H1 (cell line): ENCODE results near the gene ERC1. TPM values are rescaled to one million over a fixed set of nuclear protein-coding genes. Genes with fewer than 3 reads are reported as not detected.

ENCODE experiments used
- CTCF ChIA-PET: fragments of 300-600 bp; sonication (Branson Sonifier 250); formaldehyde crosslinking; loops from one replicate; lab custom pipeline; 2021; ENCODE audit not compliant: partially characterized antibody; lab: Charles Lee
- POLR2A ChIA-PET: fragments of 300-600 bp; sonication (Branson Sonifier 250); formaldehyde crosslinking; loops from one replicate; lab custom pipeline; 2021; ENCODE audit warnings: inconsistent platforms; ENCODE audit not compliant: partially characterized antibody; lab: Charles Lee
- DNase-seq, 2 experiments: peaks; one replicate each; pipeline versions ENCODE4 v3.0.0 to v3.0.0-alpha.2; 2010 to 2022; ENCODE audit warnings: low spot score in 2 of 2, low read depth in 1 of 2, mixed read lengths in 1 of 2
- FAIRE-seq: peaks from 2 replicates; lab custom pipeline; 2011; peaks lifted over from hg19 to GRCh38; lab: Jason Lieb, UNC
- H2AFZ ChIP-seq: 2 replicates; pipeline ENCODE4 v1.8.1; 2012; ENCODE audit warnings: low read length, inconsistent platforms
- H2AK5ac ChIP-seq: 2 replicates; pipeline ENCODE4 v1.6.1; 2013; ENCODE audit warnings: low read depth, low read length
- H2BK120ac ChIP-seq: replicated peaks from 2 replicates; pipeline ENCODE3; 2013; ENCODE audit warnings: low read depth, low read length, inconsistent platforms
- H2BK12ac ChIP-seq: 2 replicates; pipeline ENCODE4 v1.6.1; 2013; ENCODE audit warnings: low read depth, low read length
- H2BK15ac ChIP-seq: 2 replicates; pipeline ENCODE4 v1.6.1; 2013; ENCODE audit warnings: low read length
- H2BK20ac ChIP-seq: 2 replicates; pipeline ENCODE4 v1.6.1; 2013; ENCODE audit warnings: low read length
- H2BK5ac ChIP-seq: 2 replicates; pipeline ENCODE4 v1.6.1; 2013; ENCODE audit warnings: low read depth, low read length
- H3K14ac ChIP-seq: 2 replicates; pipeline ENCODE4 v1.6.1; 2013; ENCODE audit warnings: inconsistent platforms; ENCODE audit not compliant: insufficient read length
- H3K18ac ChIP-seq: 2 replicates; pipeline ENCODE4 v1.6.1; 2013; ENCODE audit warnings: low read length; ENCODE audit errors: extremely low read depth
- H3K23ac ChIP-seq: 2 replicates; pipeline ENCODE4 v1.6.1; 2013; ENCODE audit warnings: inconsistent platforms; ENCODE audit not compliant: insufficient read length
- H3K23me2 ChIP-seq: 2 replicates; pipeline ENCODE4 v1.6.1; 2013; ENCODE audit warnings: low read depth, low read length
- H3K27ac ChIP-seq: 2 replicates; pipeline ENCODE4 v1.6.1; 2011; ENCODE audit warnings: low read depth, low read length, inconsistent platforms
- H3K27me3 ChIP-seq, 4 experiments: replicated peaks in 1 of 4; 1 replicate in 1 of 4; 2 replicates in 3 of 4; pipeline versions ENCODE4 v1.6.1 to v1.8.1; 2011 to 2013; ENCODE audit warnings: low read length in 3 of 4, mild to moderate bottlenecking in 3 of 4, inconsistent platforms in 2 of 4, mixed read lengths in 2 of 4, moderate library complexity in 1 of 4; ENCODE audit not compliant: control insufficient read depth in 3 of 4, insufficient read depth in 3 of 4; ENCODE audit errors: extremely low read depth in 1 of 4
- H3K36me3 ChIP-seq, 4 experiments: 2 replicates each; pipeline versions ENCODE4 v1.6.1 to v1.8.1; 2011 to 2013; ENCODE audit warnings: mild to moderate bottlenecking in 4 of 4, low read length in 3 of 4, moderate library complexity in 2 of 4, control low read depth in 1 of 4, inconsistent platforms in 1 of 4; ENCODE audit not compliant: insufficient read depth in 4 of 4, control insufficient read depth in 2 of 4
- H3K4ac ChIP-seq: replicated peaks from 2 replicates; pipeline ENCODE3; 2013; ENCODE audit warnings: low read length, low read depth, mixed read lengths, inconsistent platforms; ENCODE audit not compliant: insufficient read length
- H3K4me1 ChIP-seq, 4 experiments: replicated peaks in 1 of 4; 1 replicate in 1 of 4; 2 replicates in 3 of 4; pipeline versions ENCODE4 v1.6.1 to v1.8.1; 2011 to 2013; ENCODE audit warnings: low read length in 3 of 4, inconsistent platforms in 2 of 4, mixed read lengths in 1 of 4; ENCODE audit not compliant: insufficient read depth in 4 of 4, control insufficient read depth in 3 of 4
- H3K4me2 ChIP-seq, 2 experiments: 2 replicates each; pipeline versions ENCODE4 v1.6.1 to v1.8.1; 2011 to 2013; ENCODE audit warnings: low read depth in 2 of 2, low read length in 2 of 2, control low read depth in 1 of 2, inconsistent platforms in 1 of 2, mild to moderate bottlenecking in 1 of 2; ENCODE audit not compliant: insufficient read depth in 1 of 2
- H3K4me3 ChIP-seq, 4 experiments: fragments of 200-600, 300-600 bp in 1 of 4; sonication (generic), shearing (Covaris generic), sonication (Bioruptor Twin) in 1 of 4; 2 replicates each; pipeline versions ENCODE4 v1.5.1 to v1.8.1; 2011 to 2016; ENCODE audit warnings: low read length in 4 of 4, low read depth in 3 of 4, control low read depth in 2 of 4, inconsistent platforms in 2 of 4, mild to moderate bottlenecking in 2 of 4, mixed read lengths in 1 of 4, moderate library complexity in 1 of 4; ENCODE audit not compliant: insufficient read depth in 2 of 4; ENCODE audit errors: extremely low read depth in 1 of 4
- H3K56ac ChIP-seq: replicated peaks from 2 replicates; pipeline ENCODE3; 2013; ENCODE audit warnings: low read depth, mild to moderate bottlenecking, mixed read lengths, low read length, inconsistent platforms; ENCODE audit not compliant: insufficient read length
- H3K79me1 ChIP-seq: 2 replicates; pipeline ENCODE4 v1.6.1; 2013; ENCODE audit warnings: low read depth, low read length, control low read depth
- H3K79me2 ChIP-seq, 2 experiments: 2 replicates each; pipeline versions ENCODE4 v1.6.1 to v1.8.1; 2012 to 2013; ENCODE audit warnings: low read length in 2 of 2, mild to moderate bottlenecking in 2 of 2, inconsistent platforms in 1 of 2; ENCODE audit not compliant: insufficient read depth in 2 of 2, control insufficient read depth in 1 of 2
- H3K9ac ChIP-seq, 4 experiments: replicated peaks in 1 of 4; 1 replicate in 1 of 4; 2 replicates in 3 of 4; pipeline versions ENCODE4 v1.6.1 to v1.8.1; 2011 to 2013; ENCODE audit warnings: low read depth in 3 of 4, low read length in 3 of 4, control low read depth in 2 of 4, mild to moderate bottlenecking in 2 of 4, moderate library complexity in 2 of 4, inconsistent platforms in 1 of 4; ENCODE audit errors: extremely low read depth in 1 of 4
- H3K9me3 ChIP-seq, 2 experiments: 2 replicates each; pipeline versions ENCODE4 v1.6.1 to v1.8.1; 2012 to 2013; ENCODE audit warnings: mild to moderate bottlenecking in 2 of 2, moderate library complexity in 2 of 2, control low read depth in 1 of 2, inconsistent platforms in 1 of 2, low read depth in 1 of 2, low read length in 1 of 2, mixed read lengths in 1 of 2; ENCODE audit not compliant: insufficient read depth in 2 of 2
- H4K20me1 ChIP-seq, 2 experiments: replicated peaks in 1 of 2; 2 replicates each; pipeline versions ENCODE3 to v1.8.1; 2011 to 2013; ENCODE audit warnings: inconsistent platforms in 2 of 2, low read length in 2 of 2, mild to moderate bottlenecking in 1 of 2; ENCODE audit not compliant: insufficient read depth in 2 of 2, control insufficient read depth in 1 of 2
- H4K5ac ChIP-seq: 2 replicates; pipeline ENCODE4 v1.6.1; 2013; ENCODE audit warnings: low read length, low read depth, mixed read lengths, inconsistent platforms; ENCODE audit not compliant: insufficient read length
- H4K8ac ChIP-seq: 2 replicates; pipeline ENCODE4 v1.8.0; 2013; ENCODE audit warnings: mild to moderate bottlenecking, moderate library complexity, low read length, inconsistent platforms; ENCODE audit not compliant: insufficient read depth; ENCODE audit errors: extremely low read depth
- H4K91ac ChIP-seq: replicated peaks from 2 replicates; pipeline ENCODE3; 2013; ENCODE audit warnings: low read length, mixed read lengths, inconsistent platforms; ENCODE audit not compliant: insufficient read length
- BCL11A ChIP-seq, 2 experiments: IDR thresholded peaks; one replicate each; pipeline ENCODE4 v1.6.1; 2011; ENCODE audit warnings: low read depth in 2 of 2, low read length in 2 of 2, mild to moderate bottlenecking in 2 of 2
- GABPA ChIP-seq: IDR thresholded peaks from 2 replicates; pipeline ENCODE4 v1.6.1; 2011; ENCODE audit warnings: mild to moderate bottlenecking, low read length, moderate library complexity, borderline replicate concordance; ENCODE audit not compliant: insufficient read depth
- HDAC6 ChIP-seq: IDR thresholded peaks from one replicate; pipeline ENCODE4 v1.7.1; 2012; ENCODE audit warnings: low read depth, mild to moderate bottlenecking, inconsistent platforms, low read length, moderate library complexity
- POLR2AphosphoS5 ChIP-seq: IDR thresholded peaks from 2 replicates; pipeline ENCODE4 v1.6.1; 2011; ENCODE audit warnings: low read depth, low read length
- SAP30 ChIP-seq: fragments of 300-600 bp; sonication (generic); IDR thresholded peaks from 2 replicates; pipeline ENCODE4 v1.7.1; 2012; ENCODE audit warnings: low read length, moderate library complexity, mild to moderate bottlenecking, inconsistent platforms; ENCODE audit not compliant: insufficient read depth, insufficient replicate concordance
- SP2 ChIP-seq: IDR thresholded peaks from 2 replicates; pipeline ENCODE4 v1.6.1; 2012; ENCODE audit warnings: mild to moderate bottlenecking, low read length, inconsistent platforms
- TCF12 ChIP-seq: IDR thresholded peaks from 2 replicates; pipeline ENCODE4 v1.6.1; 2011; ENCODE audit warnings: low read depth, mild to moderate bottlenecking, low read length
- ZNF274 ChIP-seq: IDR thresholded peaks from 2 replicates; pipeline ENCODE4 v1.7.0; 2012; ENCODE audit warnings: low read length, borderline replicate concordance; ENCODE audit errors: extremely low read depth
- WGBS, 2 experiments: shearing (Covaris generic) in 1 of 2; methylation state at CpG; one replicate each; pipeline versions ENCODE4 v1.1.6 to v1.1.7; 2013 to 2015; ENCODE audit warnings: low lambda C conversion rate in 2 of 2, mixed read lengths in 2 of 2, inconsistent platforms in 1 of 2, low coverage in 1 of 2, missing lambda C conversion rate in 1 of 2; ENCODE audit not compliant: insufficient replicate concordance in 2 of 2, insufficient coverage in 1 of 2, insufficient read length in 1 of 2; ENCODE audit errors: extremely low coverage in 1 of 2, missing lambda C conversion rate in 1 of 2; 5-methylcytosine and 5-hydroxymethylcytosine counted together
- polyA plus RNA-seq, 7 experiments: library from polyadenylated mRNA; depleted of rRNA in 3 of 7; stranded (reverse) in 5 of 7; unstranded in 2 of 7; fragments of >200 nt in 5 of 7; fragments of 200-250 nt in 2 of 7; gene quantifications; 1 replicate in 5 of 7; 2 replicates in 1 of 7; 4 replicates in 1 of 7; pipeline versions ENCODE4 v1.2.1 to v1.2.3, GENCODE V29; 2011 to 2013; ENCODE audit warnings: missing spikeins in 2 of 7, mixed read lengths in 2 of 7
- total RNA-seq: library from RNA; stranded (reverse); fragmentation: NEBNext Ultra II Directional; extraction: Animal tissue kit (Norgen Biotek cat#: 25700); gene quantifications from 2 replicates; pipeline ENCODE4 v1.2.1, GENCODE V29; 2021

ERC1 gene
- total and polyA plus RNA-seq, 2 of the 8 experiments (the other 6 are each of a cell fraction or from before 2014, with no cell fraction given): 7.8 to 45.7 TPM

DNA sequence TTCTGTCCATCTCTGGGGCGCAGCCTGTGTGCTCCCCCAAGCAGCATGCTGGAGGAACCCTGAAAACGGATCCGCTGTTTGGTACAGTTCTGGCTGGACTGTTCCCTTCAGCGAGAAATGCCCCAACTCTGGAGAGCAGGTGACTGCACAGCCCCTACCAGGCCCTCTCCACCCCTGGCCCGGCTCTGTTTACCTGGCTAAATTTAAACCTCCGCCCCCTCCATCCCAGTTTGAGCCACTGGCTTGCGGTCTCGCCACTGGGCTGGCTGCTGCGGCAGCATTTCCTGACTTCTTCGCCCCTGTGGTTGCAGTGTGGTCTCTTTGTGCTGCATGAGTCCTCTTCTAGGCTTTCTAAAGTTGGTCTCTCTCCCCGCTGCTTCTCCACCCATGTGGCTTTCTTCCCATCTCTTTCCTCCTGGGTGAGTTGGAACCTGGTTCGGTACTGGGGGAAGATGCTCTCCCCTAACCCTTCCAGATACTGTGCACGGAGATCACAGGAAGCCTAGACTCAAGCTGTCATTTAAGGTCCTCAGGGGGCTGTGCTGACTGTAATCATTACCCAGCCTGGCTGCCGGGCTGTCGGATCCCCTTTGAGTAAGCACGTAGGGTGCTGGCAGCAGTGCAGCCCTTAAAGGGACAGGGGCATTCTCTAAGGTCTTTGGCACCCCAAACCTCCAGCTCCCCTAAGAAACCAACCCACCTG lies 542.7 kb downstream of the ERC1 start:
- no peak overlapping the region for H3K4ac ChIP-seq
- peaks cover 0 to 5% (median 4%) of the 10 kb centered on the region in 4 experiments; a peak in 5 of 7 replicates for H3K4me1 ChIP-seq
- H2BK120ac ChIP-seq: no peak overlapping the region
- H3K14ac ChIP-seq: no peak overlapping the region
- H2BK15ac ChIP-seq: no peak overlapping the region; the same call in 1 of the 2 replicates
- H3K4me3 ChIP-seq: no peak overlapping the region
- H3K18ac ChIP-seq: no peak overlapping the region
- no peaks in the 10 kb centered on the region for H3K9me3 ChIP-seq
- peaks cover 2% of the 10 kb centered on the region; the same call in 1 of the 2 replicates for H3K23me2 ChIP-seq
- H4K5ac ChIP-seq: no peak overlapping the region
- CTCF ChIA-PET: interaction anchor here (1.2 to 3.1 kb wide), 5 partner anchors 8 to 297 kb away, joined by 3 to 22 read pairs (median 3); no protein-coding TSS in a partner anchor
- H2BK12ac ChIP-seq: no peak overlapping the region
- H3K79me2 ChIP-seq: no peaks in the 10 kb centered on the region; a peak in 1 of 4 replicates
- 69% methylated on average over 16 of the region's 16 CpGs; no CpG with 5 or more reads in 1 of the 2 experiments for WGBS, 2 experiments
- H3K79me1 ChIP-seq: no peaks in the 10 kb centered on the region
- DNase-seq: no peak
- H4K91ac ChIP-seq: no peak overlapping the region
- peaks cover 0 to 9% of the 10 kb centered on the region in 2 experiments for H4K20me1 ChIP-seq
- no peaks in the 10 kb centered on the region; a peak in 1 of 8 replicates for H3K36me3 ChIP-seq
- H2BK5ac ChIP-seq: no peak overlapping the region
- H2BK20ac ChIP-seq: no peak overlapping the region
- H2AK5ac ChIP-seq: no peak overlapping the region
- H3K9ac ChIP-seq: no peak overlapping the region
- no peak for FAIRE-seq
- no peak overlapping the region for H3K23ac ChIP-seq
- H4K8ac ChIP-seq: no peak overlapping the region
- H3K27me3 ChIP-seq: peaks cover 45 to 71% (median 56%) of the 10 kb centered on the region in 4 experiments
- H2AFZ ChIP-seq: no peak overlapping the region
- H3K56ac ChIP-seq: no peak overlapping the region
- H3K27ac ChIP-seq: no peak overlapping the region
- no peak overlapping the region for H3K4me2 ChIP-seq
- POLR2A ChIA-PET: interaction anchor here (1.3 kb wide), 2 partner anchors 9 to 13 kb away, joined by 3 to 4 read pairs; no protein-coding TSS in a partner anchor
- TF ChIP-seq HDAC6 (no peak), SAP30 (no peak), ZNF274 (no peak), GABPA (no peak), SP2 (no peak), TCF12 (no peak), POLR2AphosphoS5 (no peak), BCL11A (IDR thresholded peaks at IDR 0.05; ENCODE audit: low read depth in 2 of 2, low read length in 2 of 2) (no peak)
